Measurements from ENCODE around the gene OR6C76. TPM values are rescaled to one million over a fixed set of nuclear protein-coding genes. Genes with fewer than 3 reads are reported as not detected.
"Not testable (repeated sequence)": the region's sequence is repeated elsewhere in the genome, so short reads cannot be mapped to it uniquely, and the experiment has no call there.

The OR6C76 gene
- total RNA-seq, 2 donors from 2014 or later, result not detected

- no peak for DNase-seq (ENCODE audit: low spot score)
- intact Hi-C loops (cut with DNase I), result no loop called here
Observed at GRCh38 chr12:55448825-55449224, 22.8 kb downstream of the OR6C76 start.

GRCh38 chr12:55464926-55465325 is 38.9 kb downstream of the OR6C76 start:
- intact Hi-C loops (cut with DNase I); DNase-seq (ENCODE audit: low spot score): not testable (repeated sequence)

GRCh38 chr12:55467836-55468235 is 41.8 kb downstream of the OR6C76 start:
- DNase-seq (ENCODE audit: low spot score), result no peak
- intact Hi-C loops (cut with DNase I), result no loop called here

GRCh38 chr12:55469291-55469690 is 43.2 kb downstream of the OR6C76 start:
- intact Hi-C loops (cut with DNase I), result no loop called here
- no peak for DNase-seq (ENCODE audit: low spot score)

GRCh38 chr12:55470088-55470829 is 44.2 kb downstream of the OR6C76 start, which contains the start of gene OR6C70:
Gene OR6C70, minus strand, starts transcription at chr12:55470138. Its CDS starts 0 bp downstream, at chr12:55470138.
- no peak for DNase-seq (ENCODE audit: low spot score)
- intact Hi-C loops (cut with DNase I), result no loop called here

- DNase-seq (ENCODE audit: low spot score), result no peak
- intact Hi-C loops (cut with DNase I), result no loop called here
Observed at GRCh38 chr12:55472264-55472663, 46.2 kb downstream of the OR6C76 start.

Other genes with a start within 250 kb of the OR6C76 start
- not detected for gene OR10A7, start 205.2 kb upstream of the OR6C76 start, total RNA-seq
- not detected for gene OR6C74, start 181.6 kb upstream of the OR6C76 start, total RNA-seq
- not detected for gene OR6C6, start 129.7 kb upstream of the OR6C76 start, total RNA-seq
- not detected for gene OR6C1, start 111.9 kb upstream of the OR6C76 start, total RNA-seq
- not detected for gene OR6C3, start 95.5 kb upstream of the OR6C76 start, total RNA-seq
- gene OR6C75, start 63.3 kb upstream of the OR6C76 start, total RNA-seq, result not detected
- not detected for gene OR6C65, start 25.7 kb upstream of the OR6C76 start, total RNA-seq
- not detected for gene OR6C2, start 17.8 kb downstream of the OR6C76 start, total RNA-seq
- gene OR6C70, start 43.9 kb downstream of the OR6C76 start, total RNA-seq, result not detected
- gene OR6C68, start 66.1 kb downstream of the OR6C76 start, total RNA-seq, result not detected
- not detected for gene OR6C4, start 123.3 kb downstream of the OR6C76 start, total RNA-seq
- not detected for gene OR2AP1, start 146.2 kb downstream of the OR6C76 start, total RNA-seq
- not detected for gene OR10P1, start 210.6 kb downstream of the OR6C76 start, total RNA-seq